Measurements from ENCODE around the gene RPS16.
"Not testable (repeated sequence)": the region's sequence is repeated elsewhere in the genome, so short reads cannot be mapped to it uniquely, and the experiment has no call there.

The RPS16 gene

DNA sequence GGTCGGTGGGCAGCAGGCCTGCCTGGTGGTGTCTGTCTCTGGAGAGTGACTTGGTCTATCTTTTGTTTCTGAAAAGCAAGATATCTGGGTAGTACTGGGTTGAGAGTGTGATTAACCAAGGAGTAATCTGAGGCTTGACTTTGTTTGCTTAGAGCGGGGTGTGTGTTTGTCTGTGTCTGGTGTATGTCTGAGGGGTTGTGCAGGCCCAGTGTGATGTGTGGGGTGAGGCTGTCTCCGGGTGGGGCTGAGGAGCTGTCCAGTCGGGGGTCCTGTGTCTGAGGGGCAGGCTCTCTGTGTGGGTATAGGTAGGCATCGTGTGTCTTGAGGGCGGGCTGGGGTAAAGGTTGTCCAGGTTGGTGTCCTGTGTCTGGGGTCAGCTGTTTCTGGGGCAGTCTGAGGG is 33.8 kb upstream of the RPS16 start:
- FAIRE-seq (no peak), DNase-seq (ENCODE audit: insufficient read length, low spot score) (no peak)
- TF ChIP-seq, protein P1, sequence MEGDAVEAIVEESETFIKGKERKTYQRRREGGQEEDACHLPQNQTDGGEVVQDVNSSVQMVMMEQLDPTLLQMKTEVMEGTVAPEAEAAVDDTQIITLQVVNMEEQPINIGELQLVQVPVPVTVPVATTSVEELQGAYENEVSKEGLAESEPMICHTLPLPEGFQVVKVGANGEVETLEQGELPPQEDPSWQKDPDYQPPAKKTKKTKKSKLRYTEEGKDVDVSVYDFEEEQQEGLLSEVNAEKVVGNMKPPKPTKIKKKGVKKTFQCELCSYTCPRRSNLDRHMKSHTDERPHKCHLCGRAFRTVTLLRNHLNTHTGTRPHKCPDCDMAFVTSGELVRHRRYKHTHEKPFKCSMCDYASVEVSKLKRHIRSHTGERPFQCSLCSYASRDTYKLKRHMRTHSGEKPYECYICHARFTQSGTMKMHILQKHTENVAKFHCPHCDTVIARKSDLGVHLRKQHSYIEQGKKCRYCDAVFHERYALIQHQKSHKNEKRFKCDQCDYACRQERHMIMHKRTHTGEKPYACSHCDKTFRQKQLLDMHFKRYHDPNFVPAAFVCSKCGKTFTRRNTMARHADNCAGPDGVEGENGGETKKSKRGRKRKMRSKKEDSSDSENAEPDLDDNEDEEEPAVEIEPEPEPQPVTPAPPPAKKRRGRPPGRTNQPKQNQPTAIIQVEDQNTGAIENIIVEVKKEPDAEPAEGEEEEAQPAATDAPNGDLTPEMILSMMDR (IDR thresholded peaks at IDR 0.05; ENCODE audit: insufficient read depth, missing control alignments), result no peak

GRCh38 chr19:39469036-39469435 is 33.3 kb upstream of the RPS16 start:
- TF ChIP-seq, protein P1 (IDR thresholded peaks at IDR 0.05; ENCODE audit: insufficient read depth, missing control alignments), result no peak
- FAIRE-seq (no peak), DNase-seq (ENCODE audit: insufficient read length, low spot score) (no peak)

DNA sequence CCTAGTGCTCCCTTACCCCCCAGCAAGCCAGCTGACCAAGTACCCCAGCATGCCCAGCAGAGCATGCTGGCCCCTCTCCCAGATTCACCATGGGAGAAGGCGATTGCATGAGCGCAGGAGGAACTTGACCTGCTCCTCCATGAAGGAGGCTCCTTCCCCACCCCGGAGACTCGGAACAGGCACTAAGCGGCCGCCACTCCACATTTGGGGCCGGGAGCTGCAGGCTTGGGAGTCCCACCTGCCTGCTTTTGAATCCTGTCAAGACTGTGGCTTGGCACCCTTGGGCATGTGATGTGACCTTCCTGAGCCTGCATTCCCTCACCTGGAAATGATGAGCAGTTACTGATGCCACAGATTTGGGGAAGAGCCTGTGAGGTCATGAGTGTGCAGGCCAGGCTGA is 32.2 kb upstream of the RPS16 start:
- TF ChIP-seq, protein P1 (IDR thresholded peaks at IDR 0.05; ENCODE audit: insufficient read depth, missing control alignments), result no peak
- no peak for DNase-seq (ENCODE audit: insufficient read length, low spot score)
- FAIRE-seq, result no peak

DNA sequence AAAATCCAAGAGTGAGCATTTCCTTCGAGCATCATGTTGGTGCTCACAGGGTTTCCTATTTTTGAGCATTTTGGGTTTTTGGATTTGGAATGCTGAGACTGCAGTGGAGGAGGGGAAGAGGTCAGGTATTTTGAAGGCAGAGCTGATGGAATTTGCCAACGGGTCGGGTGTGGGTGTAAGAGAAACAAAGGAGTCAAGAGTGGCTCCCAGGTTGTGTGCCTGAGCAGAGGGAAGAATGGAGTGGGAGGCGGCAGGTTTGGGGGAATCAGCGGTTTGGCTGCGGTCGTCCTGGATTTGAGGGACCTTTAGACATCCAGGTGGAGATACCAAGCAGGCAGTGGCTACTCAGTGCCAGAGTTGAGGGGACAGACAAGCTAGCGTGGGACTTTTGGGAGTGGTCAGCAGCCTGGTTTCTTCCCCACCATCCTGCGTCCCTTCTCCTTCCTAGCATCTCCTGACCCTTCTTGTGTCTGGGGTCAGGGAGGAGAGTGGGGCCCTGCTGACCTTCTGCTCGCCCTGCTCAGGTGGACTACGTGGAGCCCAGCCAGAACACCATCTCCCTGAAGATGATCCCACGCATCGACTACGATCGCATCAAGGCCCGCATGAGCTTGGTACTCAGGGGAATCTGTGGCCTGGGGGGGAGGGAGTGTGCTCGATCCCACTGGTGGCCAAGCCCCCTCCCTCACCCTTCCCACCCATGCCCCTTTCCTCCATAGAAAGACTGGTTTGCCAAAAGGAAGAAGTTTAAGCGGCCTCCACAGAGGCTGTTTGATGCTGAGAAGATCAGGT is 30.4 kb upstream of the RPS16 start:
- FAIRE-seq (no peak), DNase-seq (ENCODE audit: insufficient read length, low spot score) (no peak)
- TF ChIP-seq, protein P1 (IDR thresholded peaks at IDR 0.05; ENCODE audit: insufficient read depth, missing control alignments), result no peak

DNA sequence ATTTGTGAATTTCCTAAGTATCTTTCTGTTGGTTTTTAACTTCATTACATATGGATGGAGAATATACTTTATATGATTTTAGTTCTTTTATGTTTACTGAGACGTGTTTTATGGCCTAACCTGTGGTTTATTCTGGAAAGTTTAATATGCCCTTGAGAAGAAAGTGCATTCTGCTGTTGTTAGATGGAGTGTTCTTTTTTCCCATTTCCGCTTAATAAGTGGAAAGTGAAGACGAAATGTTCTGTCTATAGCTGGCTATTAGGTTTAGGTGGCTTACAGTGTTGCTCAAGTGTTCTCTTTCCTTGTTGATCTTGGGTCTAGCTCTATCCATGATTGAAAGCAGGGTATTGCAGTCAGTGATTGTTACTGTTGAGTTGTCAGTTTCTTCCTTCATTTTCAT is 27.7 kb upstream of the RPS16 start:
- TF ChIP-seq, protein P1 (IDR thresholded peaks at IDR 0.05; ENCODE audit: insufficient read depth, missing control alignments), result no peak
- no peak for FAIRE-seq
- DNase-seq (ENCODE audit: insufficient read length, low spot score), result no peak

DNA sequence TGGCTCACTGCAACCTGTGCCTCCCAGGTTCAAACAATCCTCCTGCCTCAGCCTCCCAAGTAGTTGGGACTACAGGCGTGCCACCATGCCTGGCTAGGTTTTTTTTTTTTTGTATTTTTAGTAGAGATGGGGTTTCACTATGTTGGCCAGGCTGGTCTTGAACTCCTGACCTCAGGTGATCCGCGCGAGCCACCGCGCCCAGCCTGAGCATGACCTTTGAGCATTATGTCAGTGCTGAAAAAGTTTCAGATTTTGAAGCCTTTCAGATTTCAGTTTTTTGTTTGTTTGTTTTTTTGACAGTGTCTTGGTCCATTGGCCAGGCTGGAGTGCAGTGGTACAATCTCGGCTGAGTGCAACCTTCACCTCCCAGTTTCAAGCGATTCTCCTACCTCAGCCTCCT is 15.5 kb upstream of the RPS16 start:
- not testable (repeated sequence) for DNase-seq (ENCODE audit: insufficient read length, low spot score); FAIRE-seq

GRCh38 chr19:39449116-39449797 is 13.5 kb upstream of the RPS16 start:
- DNase-seq (ENCODE audit: insufficient read length, low spot score), result no peak
- TF ChIP-seq, protein P1 (IDR thresholded peaks at IDR 0.05; ENCODE audit: insufficient read depth, missing control alignments), result no peak
- no peak for FAIRE-seq
